ENCODE results near the gene ADH4. TPM values are rescaled to one million over a fixed set of nuclear protein-coding genes. Genes with fewer than 3 reads are reported as not detected.
"Not testable (repeated sequence)": the region's sequence is repeated elsewhere in the genome, so short reads cannot be mapped to it uniquely, and the experiment has no call there.

The ADH4 gene
- total RNA-seq (2014; rRNA removed; shearing (Covaris generic)) = not detected in 2 replicates

- DNase-seq (ENCODE audit: low spot score) = no peak
These were observed at the start of gene ADH4 for GRCh38 chr4:99144070-99144469. ADH4 (minus strand) TSS chr4:99144297; CDS start chr4:99144222, 75 bp downstream.

GRCh38 chr4:99190336-99190735, 46.2 kb upstream of the ADH4 start:
- no peak for DNase-seq (ENCODE audit: low spot score)

GRCh38 chr4:99189900-99190299, 45.8 kb upstream of the ADH4 start:
- DNase-seq (ENCODE audit: low spot score) = not testable (repeated sequence)

- no peak for DNase-seq (ENCODE audit: low spot score)
These were observed 41.9 kb upstream of the ADH4 start for GRCh38 chr4:99186029-99186428.

GRCh38 chr4:99185581-99185980, 41.5 kb upstream of the ADH4 start:
- DNase-seq (ENCODE audit: low spot score) = no peak

- DNase-seq (ENCODE audit: low spot score) = no peak
These were observed 36.4 kb upstream of the ADH4 start for GRCh38 chr4:99180382-99181070.

GRCh38 chr4:99179626-99180025, 35.5 kb upstream of the ADH4 start:
- DNase-seq (ENCODE audit: low spot score) = no peak

GRCh38 chr4:99179178-99179577, 35.1 kb upstream of the ADH4 start:
- DNase-seq (ENCODE audit: low spot score) = no peak

- DNase-seq (ENCODE audit: low spot score) = no peak
These were observed 22.4 kb upstream of the ADH4 start for GRCh38 chr4:99166544-99166943.

- no peak for DNase-seq (ENCODE audit: low spot score)
These were observed 21.9 kb upstream of the ADH4 start for GRCh38 chr4:99165978-99166377.

GRCh38 chr4:99161373-99162099, 17.4 kb upstream of the ADH4 start:
- no peak for DNase-seq (ENCODE audit: low spot score)

GRCh38 chr4:99159699-99160098, 15.6 kb upstream of the ADH4 start:
- no peak for DNase-seq (ENCODE audit: low spot score)

- DNase-seq (ENCODE audit: low spot score) = peak; percentile 52
These were observed 13.4 kb upstream of the ADH4 start for GRCh38 chr4:99157478-99157935.

- peak; percentile 13 for DNase-seq (ENCODE audit: low spot score)
These were observed 12.9 kb upstream of the ADH4 start for GRCh38 chr4:99156992-99157391.

- no peak for DNase-seq (ENCODE audit: low spot score)
These were observed 10.7 kb upstream of the ADH4 start for GRCh38 chr4:99154658-99155342.

GRCh38 chr4:99151995-99152394, 7.9 kb upstream of the ADH4 start:
- peak; percentile 19 for DNase-seq (ENCODE audit: low spot score)

- DNase-seq (ENCODE audit: low spot score) = peak; percentile 13
These were observed 7.4 kb upstream of the ADH4 start for GRCh38 chr4:99151452-99151851.

- no peak for DNase-seq (ENCODE audit: low spot score)
These were observed 5.4 kb upstream of the ADH4 start for GRCh38 chr4:99149426-99150019.

- DNase-seq (ENCODE audit: low spot score) = no peak
These were observed 4.5 kb upstream of the ADH4 start for GRCh38 chr4:99148550-99148949.

GRCh38 chr4:99144587-99144986, 490 bp upstream of the ADH4 start:
- DNase-seq (ENCODE audit: low spot score) = no peak

- no peak for DNase-seq (ENCODE audit: low spot score)
These were observed 7.8 kb downstream of the ADH4 start for GRCh38 chr4:99136329-99136728.

GRCh38 chr4:99135541-99136162, 8.4 kb downstream of the ADH4 start:
- DNase-seq (ENCODE audit: low spot score) = no peak
